Measurements from ENCODE around the gene OOSP3. TPM values are rescaled to one million over a fixed set of nuclear protein-coding genes. Genes with fewer than 3 reads are reported as not detected.

Gene OOSP3
- total RNA-seq, 2 donors from 2014 or later, result not detected

DNA sequence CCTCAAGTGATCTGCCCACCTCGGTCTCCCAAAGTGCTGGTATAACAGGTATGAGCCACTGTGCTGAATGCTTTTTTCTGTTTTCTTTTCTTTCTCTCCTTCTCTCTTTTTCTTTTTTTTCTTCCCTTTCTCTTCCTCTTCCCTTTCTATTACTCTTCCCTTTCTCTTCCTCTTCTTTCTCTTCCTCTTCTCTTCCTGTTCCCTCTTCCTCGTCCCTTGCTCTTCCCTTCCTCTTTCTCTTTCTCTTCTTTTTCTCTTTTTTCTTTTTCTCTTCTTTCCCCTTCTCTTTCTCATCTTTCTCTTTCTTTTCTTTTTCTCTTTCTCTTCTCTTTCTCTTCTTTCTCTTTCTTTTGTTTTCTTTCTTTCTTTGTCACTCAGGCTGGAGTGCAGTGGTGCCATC is 60.9 kb downstream of the OOSP3 start:
- Histone ChIP-seq H3K9me3 (no peaks in the 10 kb centered on the region), H3K36me3 (no peaks in the 10 kb centered on the region), H3K27me3 (no peaks in the 10 kb centered on the region), H3K4me3 (no peak overlapping the region), H3K4me1 (no peaks in the 10 kb centered on the region), H3K27ac (no peak overlapping the region)
- TF ChIP-seq, protein P1, sequence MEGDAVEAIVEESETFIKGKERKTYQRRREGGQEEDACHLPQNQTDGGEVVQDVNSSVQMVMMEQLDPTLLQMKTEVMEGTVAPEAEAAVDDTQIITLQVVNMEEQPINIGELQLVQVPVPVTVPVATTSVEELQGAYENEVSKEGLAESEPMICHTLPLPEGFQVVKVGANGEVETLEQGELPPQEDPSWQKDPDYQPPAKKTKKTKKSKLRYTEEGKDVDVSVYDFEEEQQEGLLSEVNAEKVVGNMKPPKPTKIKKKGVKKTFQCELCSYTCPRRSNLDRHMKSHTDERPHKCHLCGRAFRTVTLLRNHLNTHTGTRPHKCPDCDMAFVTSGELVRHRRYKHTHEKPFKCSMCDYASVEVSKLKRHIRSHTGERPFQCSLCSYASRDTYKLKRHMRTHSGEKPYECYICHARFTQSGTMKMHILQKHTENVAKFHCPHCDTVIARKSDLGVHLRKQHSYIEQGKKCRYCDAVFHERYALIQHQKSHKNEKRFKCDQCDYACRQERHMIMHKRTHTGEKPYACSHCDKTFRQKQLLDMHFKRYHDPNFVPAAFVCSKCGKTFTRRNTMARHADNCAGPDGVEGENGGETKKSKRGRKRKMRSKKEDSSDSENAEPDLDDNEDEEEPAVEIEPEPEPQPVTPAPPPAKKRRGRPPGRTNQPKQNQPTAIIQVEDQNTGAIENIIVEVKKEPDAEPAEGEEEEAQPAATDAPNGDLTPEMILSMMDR (IDR thresholded peaks at IDR 0.05), result no peak
- DNase-seq (ENCODE audit: low spot score), result no peak

DNA sequence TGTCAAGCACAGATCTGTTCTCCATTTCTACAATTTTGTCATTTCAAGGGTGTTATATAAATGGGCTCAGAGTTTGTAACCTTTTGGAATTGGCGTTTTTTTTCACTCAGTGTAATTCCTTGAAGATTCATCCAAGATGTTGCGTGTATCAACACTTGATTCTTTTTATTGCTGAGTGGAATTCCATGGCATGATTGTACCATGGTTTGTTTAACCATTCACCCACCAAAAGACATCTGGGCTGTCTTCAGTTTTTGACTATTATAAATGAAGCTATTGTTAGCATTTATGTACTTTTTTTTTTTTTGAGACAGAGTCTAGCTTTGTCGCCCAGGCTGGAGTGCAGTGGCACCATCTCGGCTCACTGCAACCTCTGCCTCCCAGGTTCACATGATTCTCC is 62.5 kb downstream of the OOSP3 start:
- Histone ChIP-seq H3K4me1 (no peaks in the 10 kb centered on the region), H3K27ac (no peak overlapping the region), H3K36me3 (no peaks in the 10 kb centered on the region), H3K27me3 (no peaks in the 10 kb centered on the region), H3K9me3 (no peaks in the 10 kb centered on the region), H3K4me3 (no peak overlapping the region)
- TF ChIP-seq, protein P1 (IDR thresholded peaks at IDR 0.05), result no peak
- DNase-seq (ENCODE audit: low spot score), result no peak

DNA sequence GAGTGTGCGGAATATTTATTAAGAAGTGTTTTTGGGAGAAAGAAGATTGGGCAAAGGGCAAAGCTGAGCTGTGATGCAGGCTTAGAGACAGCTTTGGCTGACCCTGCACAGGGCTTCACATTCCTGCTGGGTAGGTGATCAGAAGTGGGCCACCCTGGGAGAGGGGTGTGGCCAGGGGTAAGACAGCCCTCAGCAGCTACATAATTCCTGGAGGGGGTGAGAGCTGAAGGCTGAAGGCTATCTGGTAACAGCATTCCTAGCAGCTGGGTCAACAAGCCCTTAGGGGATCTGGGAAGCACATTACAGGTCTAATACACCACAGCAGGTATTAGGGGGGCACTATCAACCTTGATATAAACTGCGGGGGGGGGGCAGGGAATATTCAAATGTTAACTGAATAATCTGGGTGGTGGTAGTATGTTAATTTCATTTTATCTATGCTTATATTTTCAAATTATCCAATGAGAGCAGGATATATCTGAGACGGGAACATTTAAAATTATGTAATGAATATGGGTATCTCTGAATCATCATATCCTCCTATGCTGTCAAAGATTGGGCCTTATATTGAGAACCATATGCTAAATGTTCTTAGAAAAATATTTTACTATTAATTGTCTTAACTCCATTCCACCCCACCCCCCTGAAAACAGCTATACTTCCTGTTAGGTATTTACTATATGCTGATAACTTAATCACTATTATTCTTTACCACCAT is 65.6 kb downstream of the OOSP3 start:
- DNase-seq (ENCODE audit: low spot score), result no peak
- TF ChIP-seq, protein P1 (IDR thresholded peaks at IDR 0.05), result no peak

DNA sequence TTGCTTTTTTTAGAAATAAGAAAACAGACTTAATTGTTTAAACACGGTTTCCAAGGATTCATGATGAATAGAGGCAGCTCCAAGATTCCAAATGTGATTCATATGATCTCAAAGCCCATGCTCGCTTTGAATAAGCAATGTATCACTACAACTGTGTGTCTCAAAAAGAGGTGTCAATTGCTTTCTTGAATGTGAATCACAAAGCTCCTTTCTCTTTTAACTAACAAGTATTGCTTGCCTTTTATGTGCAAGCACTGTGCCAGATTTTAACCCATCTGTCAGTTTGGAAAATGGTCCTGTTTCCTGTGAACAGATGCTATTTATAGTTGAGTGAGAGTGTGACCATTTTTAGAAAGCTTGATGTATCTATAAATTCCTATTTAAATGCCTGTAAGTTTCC is 66.1 kb downstream of the OOSP3 start:
- no peaks in the 10 kb centered on the region for H3K27me3 ChIP-seq
- H3K36me3 ChIP-seq, result no peaks in the 10 kb centered on the region

More for the DNA sequence above, 65.6 kb downstream of the OOSP3 start:
- no peaks in the 10 kb centered on the region for H3K4me1 ChIP-seq
- no peaks in the 10 kb centered on the region for H3K27me3 ChIP-seq
- H3K36me3 ChIP-seq, result no peaks in the 10 kb centered on the region
- no peak overlapping the region for H3K27ac ChIP-seq
- no peak overlapping the region for H3K4me3 ChIP-seq
- H3K9me3 ChIP-seq, result no peaks in the 10 kb centered on the region

More for the DNA sequence above, 66.1 kb downstream of the OOSP3 start:
- TF ChIP-seq, protein P1 (IDR thresholded peaks at IDR 0.05), result no peak
- H3K9me3 ChIP-seq, result no peaks in the 10 kb centered on the region
- DNase-seq (ENCODE audit: low spot score), result no peak
- H3K4me1 ChIP-seq, result no peaks in the 10 kb centered on the region
- no peak overlapping the region for H3K4me3 ChIP-seq
- no peak overlapping the region for H3K27ac ChIP-seq

Other genes starting within 250 kb of the OOSP3 start
- gene PATL1, start 209.7 kb upstream of the OOSP3 start, total RNA-seq, result 10 to 100 TPM; 13.2 to 22.1 TPM
- gene OR10V1, start 164.9 kb upstream of the OOSP3 start, total RNA-seq, result not detected
- 10 to 100 TPM; 10.3 to 18.1 TPM for gene STX3, start 123.4 kb upstream of the OOSP3 start, total RNA-seq
- gene MRPL16, start 68.0 kb upstream of the OOSP3 start, total RNA-seq, result 10 to 100 TPM; 41.9 to 78.5 TPM
- not detected for gene CBLIF, start 33.3 kb upstream of the OOSP3 start, total RNA-seq
- gene TCN1, start 12.3 kb upstream of the OOSP3 start, total RNA-seq, result not detected
- not detected for gene OOSP1, start 59.6 kb downstream of the OOSP3 start, total RNA-seq
- not detected for gene OOSP4A, start 85.3 kb downstream of the OOSP3 start, total RNA-seq
- not detected for gene OOSP4B, start 138.4 kb downstream of the OOSP3 start, total RNA-seq
- gene OOSP2, start 161.6 kb downstream of the OOSP3 start, total RNA-seq, result not detected
- gene MS4A3, start 177.9 kb downstream of the OOSP3 start, total RNA-seq, result not detected
- under 1 TPM in 1 of 2 donors, not detected in 1; 0.93 TPM for gene MS4A2, start 209.9 kb downstream of the OOSP3 start, total RNA-seq